NCI-H345 (cell line): ENCODE measurements around the gene MYL2.
"Not testable (repeated sequence)": the region's sequence is repeated elsewhere in the genome, so short reads cannot be mapped to it uniquely, and the experiment has no call there.

Experiments used
- DNase-seq: peaks from one replicate; lab custom pipeline; 2025; lab: John Stamatoyannopoulos, UW

The MYL2 gene

DNA sequence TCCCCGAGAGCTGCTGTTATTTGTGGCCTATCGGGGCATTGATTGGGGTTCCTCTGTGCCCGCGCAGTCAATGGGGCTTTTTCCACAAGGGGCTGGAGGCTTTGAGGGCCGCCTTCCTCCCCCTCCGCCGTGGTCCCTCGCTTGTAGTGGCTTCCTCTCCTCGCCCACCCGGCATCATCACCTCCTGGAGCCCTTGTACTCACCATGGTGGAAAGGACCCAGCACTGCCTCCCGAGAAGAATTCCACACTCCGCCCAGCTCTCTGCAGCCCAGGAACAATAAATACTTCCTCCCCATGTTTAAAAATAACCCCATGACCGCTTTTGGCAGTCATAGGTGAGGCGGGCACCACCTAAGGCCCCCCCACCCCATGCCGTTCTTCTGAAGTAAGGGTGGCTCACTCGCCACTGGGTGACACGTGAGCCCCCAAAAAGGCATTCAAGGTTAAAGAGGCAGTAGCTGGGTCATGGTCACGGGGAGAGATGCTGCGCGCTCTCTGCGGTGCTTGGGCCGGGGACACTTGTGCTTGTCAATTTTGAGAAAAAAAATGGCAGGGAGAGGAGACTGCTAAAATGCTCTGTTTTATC is at the start of gene MYL2:
Gene MYL2 (minus strand): TSS at position 256 of the 587 bp plus-strand sequence. CDS start 50 bp downstream, at position 206.
- DNase-seq: no peak

- no peak for DNase-seq
Observed at GRCh38 chr12:110966081-110966760, 45.8 kb upstream of the MYL2 start.

- DNase-seq: no peak
Observed at GRCh38 chr12:110965574-110965973, 45.2 kb upstream of the MYL2 start.

DNA sequence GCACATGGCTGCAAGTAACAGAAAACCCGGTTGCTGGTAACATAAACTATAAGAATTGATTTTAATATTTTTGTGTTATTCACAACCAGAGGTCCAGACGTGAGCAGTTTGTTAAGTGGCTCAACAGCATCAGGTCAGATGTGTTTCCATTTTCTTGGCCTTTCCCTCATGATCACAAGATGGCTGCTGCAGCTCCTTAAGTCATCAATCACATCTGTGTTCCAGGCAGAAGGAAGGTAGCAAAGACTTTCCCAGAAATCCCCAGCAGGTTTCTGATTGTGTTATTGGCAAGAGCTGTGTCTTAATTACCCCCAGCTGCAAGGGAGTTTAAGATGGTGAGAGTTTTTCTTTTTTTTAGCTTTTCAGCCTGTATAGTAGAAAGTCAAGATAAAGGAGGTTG is 40.4 kb upstream of the MYL2 start:
- no peak for DNase-seq

DNA sequence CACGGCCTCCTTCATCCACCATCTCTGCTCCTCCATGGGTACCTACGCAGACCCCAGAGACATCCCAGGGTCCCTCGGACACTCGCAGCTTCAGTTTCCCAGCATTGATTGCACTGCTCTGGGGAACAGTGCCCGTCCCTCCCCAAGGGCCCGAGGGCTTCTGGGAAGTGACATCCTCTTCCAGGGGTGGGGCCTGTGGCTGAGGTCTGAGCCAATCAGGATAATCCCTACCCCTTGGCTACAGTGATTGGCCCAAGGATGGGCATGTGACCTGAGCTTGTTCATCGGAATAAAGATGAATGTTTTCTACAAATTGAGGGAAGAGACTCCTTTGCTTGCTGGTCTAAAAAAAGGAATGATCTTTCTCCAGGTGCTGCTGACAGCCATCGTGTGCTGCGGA is 37.3 kb upstream of the MYL2 start:
- no peak for DNase-seq

DNA sequence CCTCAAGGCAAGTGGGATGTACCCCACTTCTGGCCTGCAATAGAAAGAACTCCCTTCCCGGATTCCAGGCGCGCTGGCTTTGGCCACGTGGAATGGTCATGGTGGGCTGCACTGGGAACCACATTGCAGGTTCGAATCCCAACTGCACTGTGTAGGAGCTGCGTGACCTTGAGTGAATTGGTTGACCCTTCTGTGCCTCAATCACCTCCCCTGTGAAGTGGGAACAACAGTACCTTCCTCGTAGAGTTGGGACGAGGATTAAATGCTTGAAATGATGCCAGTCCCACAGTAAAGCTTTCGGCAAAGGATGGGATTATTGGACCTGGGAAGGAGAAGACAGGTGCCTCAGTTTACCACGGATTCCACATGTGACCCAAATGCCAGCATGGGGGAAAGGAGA is 36.8 kb upstream of the MYL2 start:
- no peak for DNase-seq

GRCh38 chr12:110950867-110951266 is 30.5 kb upstream of the MYL2 start:
- DNase-seq: not testable (repeated sequence)

DNA sequence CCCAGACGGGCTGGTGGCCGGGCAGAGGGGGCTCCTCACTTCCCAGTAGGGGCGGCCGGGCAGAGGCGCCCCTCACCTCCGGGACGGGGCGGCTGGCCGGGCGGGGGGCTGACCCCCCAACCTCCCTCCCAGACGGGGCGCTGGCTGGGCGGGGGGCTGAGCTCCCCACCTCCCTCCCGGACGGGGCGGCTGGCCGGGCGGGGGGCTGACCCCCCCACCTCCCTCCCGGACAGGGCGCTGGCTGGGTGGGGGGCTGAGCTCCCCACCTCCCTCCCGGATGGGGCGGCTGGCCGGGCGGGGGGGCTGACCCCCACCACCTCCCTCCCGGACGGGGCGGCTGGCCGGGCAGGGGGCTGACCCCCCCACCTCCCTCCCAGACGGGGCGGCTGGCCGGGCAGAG is 30.1 kb upstream of the MYL2 start:
- not testable (repeated sequence) for DNase-seq

- no peak for DNase-seq
Observed at GRCh38 chr12:110948041-110948440, 27.7 kb upstream of the MYL2 start.

GRCh38 chr12:110943373-110943772 is 23.0 kb upstream of the MYL2 start:
- no peak for DNase-seq

GRCh38 chr12:110941391-110941790 is 21.0 kb upstream of the MYL2 start:
- no peak for DNase-seq

- no peak for DNase-seq
Observed at GRCh38 chr12:110940933-110941332, 20.6 kb upstream of the MYL2 start.

DNA sequence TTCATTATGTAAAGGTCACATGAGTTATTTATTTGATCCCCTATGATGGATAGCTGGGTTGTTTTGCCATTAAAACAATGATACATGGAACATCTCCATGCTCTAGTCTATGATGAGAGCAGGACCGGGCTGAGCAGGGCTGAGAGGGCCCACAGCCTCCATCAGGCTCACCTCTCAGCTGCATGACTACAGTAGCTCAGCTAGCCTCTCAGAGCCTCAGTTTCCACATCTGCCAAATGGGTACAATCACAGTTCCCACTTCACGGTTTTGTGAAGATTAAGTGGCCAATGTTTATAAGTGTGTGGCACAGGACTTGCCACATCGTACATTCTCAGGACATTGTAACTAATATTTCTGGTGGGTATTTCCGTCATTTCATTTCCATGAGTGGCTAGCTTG is 19.9 kb upstream of the MYL2 start:
- DNase-seq: no peak

DNA sequence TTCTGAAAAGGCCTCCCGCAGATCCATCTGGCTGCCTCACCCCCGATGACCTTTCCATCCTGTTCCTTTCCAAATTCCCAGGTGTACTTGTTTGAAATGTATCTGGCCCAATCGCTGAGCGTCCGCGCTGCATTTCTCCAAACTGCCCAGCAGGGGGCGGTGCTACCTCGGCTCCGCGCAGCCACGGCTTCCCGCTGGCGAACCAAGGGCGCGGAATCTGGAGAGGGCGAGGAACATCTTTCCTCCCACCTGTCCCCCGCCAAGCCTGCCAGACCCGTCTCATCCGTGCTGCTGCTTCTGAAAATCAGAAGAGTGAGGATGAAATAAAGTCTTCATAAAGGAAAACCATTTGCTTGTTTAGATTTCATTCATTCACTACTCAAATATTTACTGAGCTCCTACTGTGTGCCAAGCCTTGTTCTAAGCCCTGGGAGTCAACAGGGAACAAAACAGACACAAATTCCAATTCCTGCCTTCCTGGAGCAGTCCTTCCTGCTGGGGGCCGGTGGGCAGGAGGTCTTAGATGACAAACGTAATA is 16.8 kb upstream of the MYL2 start:
- peak; percentile 51 for DNase-seq

GRCh38 chr12:110936367-110937103 is 16.2 kb upstream of the MYL2 start:
- DNase-seq: no peak

DNA sequence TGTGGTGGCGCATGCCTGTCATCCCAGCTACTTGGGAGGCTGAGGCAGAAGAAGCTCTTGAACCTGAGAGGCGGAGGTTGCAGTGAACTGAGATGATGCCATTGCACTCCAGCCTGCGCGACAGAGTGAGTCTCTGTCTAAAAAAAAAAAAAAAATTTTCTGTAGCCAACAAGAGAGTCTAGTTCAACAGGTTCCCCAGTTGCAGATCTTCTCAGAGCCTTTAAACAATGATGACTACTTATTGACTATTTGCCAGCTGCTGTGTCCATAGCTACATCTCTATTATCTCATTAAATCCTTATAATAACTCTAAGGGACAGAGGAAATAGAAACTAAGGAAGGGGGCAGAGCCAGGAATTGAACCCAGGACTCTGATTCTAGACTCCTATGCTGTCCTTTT is 15.2 kb upstream of the MYL2 start:
- DNase-seq: no peak

- DNase-seq: no peak
Observed at GRCh38 chr12:110934093-110934852, 13.9 kb upstream of the MYL2 start.

- no peak for DNase-seq
Observed at GRCh38 chr12:110933326-110933974, 13.1 kb upstream of the MYL2 start.

- DNase-seq: no peak
Observed at GRCh38 chr12:110932046-110932445, 11.7 kb upstream of the MYL2 start.

- DNase-seq: no peak
Observed at GRCh38 chr12:110931315-110931728, 10.9 kb upstream of the MYL2 start.
